Activated T-cell treated with anti-CD3 and anti-CD28 coated beads, Interleukin-2, amount 50 U/mL, for 72 hours (primary cell): ENCODE results near the gene CD36. TPM values are rescaled to one million over a fixed set of nuclear protein-coding genes. Genes with fewer than 3 reads are reported as not detected.

Experiments
- ATAC-seq, 2 donors: fragments of 150-1000 bp; cut with Tn5 transposase; replicated peaks in 1 of 2; 2 replicates each; pipeline ENCODE4 v1.10.0; 2021; ENCODE audit warnings: moderate library complexity in 2 of 2, mild to moderate bottlenecking in 1 of 2
- DNase-seq, 2 donors: peaks; one replicate each; pipeline ENCODE4 v3.0.0; 2021 to 2022; ENCODE audit warnings: mixed read lengths in 1 of 2
- H3K27ac Mint-ChIP-seq: one replicate; pipeline ENCODE4 v1.8.0; 2022; ENCODE audit warnings: mild to moderate bottlenecking, moderate library complexity, mixed read lengths
- H3K27me3 Mint-ChIP-seq: one replicate; pipeline ENCODE4 v1.8.0; 2022; ENCODE audit warnings: low read depth, mixed read lengths
- H3K36me3 Mint-ChIP-seq, 2 donors: one replicate each; pipeline ENCODE4 v1.8.0; 2022; ENCODE audit warnings: mixed read lengths in 2 of 2, mild to moderate bottlenecking in 1 of 2; ENCODE audit not compliant: insufficient read depth in 2 of 2
- H3K4me1 Mint-ChIP-seq: one replicate; pipeline ENCODE4 v1.8.0; 2022; ENCODE audit warnings: low read depth, mixed read lengths
- H3K4me3 Mint-ChIP-seq, 2 donors: one replicate each; pipeline ENCODE4 v1.8.0; 2022; ENCODE audit warnings: mild to moderate bottlenecking in 2 of 2, mixed read lengths in 2 of 2, moderate library complexity in 2 of 2
- H3K9me3 Mint-ChIP-seq, 2 donors: one replicate each; pipeline ENCODE4 v1.8.0; 2022; ENCODE audit warnings: mixed read lengths in 2 of 2
- total RNA-seq, 2 donors: library from RNA; stranded (reverse); gene quantifications; one replicate each; pipeline ENCODE4 v1.2.3, GENCODE V29; 2022

CD36 gene
- total RNA-seq, 2 donors from 2014 or later: 0.21 to 0.65 TPM

DNA sequence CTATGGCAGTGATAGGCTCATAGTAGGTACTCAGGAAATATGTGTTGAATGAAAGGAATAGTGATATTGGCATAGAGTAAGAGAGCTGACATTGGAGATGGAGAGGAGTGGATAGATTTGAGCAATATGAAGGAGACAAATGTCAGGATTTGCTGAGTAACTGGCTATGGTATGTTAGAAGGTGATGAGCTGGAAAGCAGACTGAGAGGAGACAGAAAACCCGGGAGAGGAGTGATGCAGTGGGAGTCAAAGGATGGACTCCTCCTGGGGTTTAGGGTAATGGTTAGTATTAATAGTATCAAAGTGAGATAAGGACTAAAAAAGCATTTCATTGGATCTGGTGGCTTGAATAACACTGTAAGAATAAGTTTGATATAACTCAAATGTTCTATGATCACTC lies 64.8 kb downstream of the CD36 start:
- Mint-ChIP-seq H3K27ac (no peak overlapping the region), H3K9me3 (no peaks in the 10 kb centered on the region), H3K4me1 (no peaks in the 10 kb centered on the region), H3K4me3 (no peak overlapping the region), H3K27me3 (peaks cover 5% of the 10 kb centered on the region), H3K36me3 (no peaks in the 10 kb centered on the region)
- DNase-seq (no peak), ATAC-seq (no peak)

DNA sequence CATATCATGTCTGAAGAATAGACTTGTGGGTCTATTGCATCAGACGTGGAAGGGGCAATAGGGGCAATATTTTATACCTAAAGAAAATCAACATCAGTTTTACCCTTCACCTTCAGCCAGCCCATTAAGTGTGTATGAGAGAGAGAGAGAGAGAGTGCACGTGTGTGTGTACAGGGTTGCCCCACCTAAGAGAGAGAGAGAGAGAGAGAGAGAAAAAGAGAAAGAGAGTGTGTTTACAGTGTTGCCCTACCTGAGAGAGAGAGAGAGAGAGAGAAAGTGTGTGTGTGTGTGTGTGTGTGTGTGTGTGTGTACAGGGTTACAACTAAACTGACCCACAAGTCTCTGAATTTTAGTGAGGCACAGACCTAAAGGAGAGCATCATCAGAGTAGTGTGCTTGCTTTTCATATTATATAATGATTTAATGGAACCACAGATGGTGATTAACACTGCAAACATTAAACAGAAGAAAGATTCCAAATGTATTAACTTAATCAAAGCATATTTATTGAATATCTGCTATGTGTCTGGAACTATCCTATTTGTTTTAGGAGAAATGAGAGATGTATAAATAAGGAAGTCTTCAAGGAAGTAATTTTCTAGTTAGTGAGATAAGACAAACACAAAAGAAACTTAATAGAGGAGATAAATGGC lies 66.8 kb downstream of the CD36 start:
- no peak overlapping the region for H3K27ac Mint-ChIP-seq
- H3K27me3 Mint-ChIP-seq: peaks cover 5% of the 10 kb centered on the region
- ATAC-seq (no peak), DNase-seq (no peak)
- no peak overlapping the region for H3K4me3 Mint-ChIP-seq
- no peaks in the 10 kb centered on the region for H3K4me1 Mint-ChIP-seq
- no peaks in the 10 kb centered on the region for H3K9me3 Mint-ChIP-seq
- no peaks in the 10 kb centered on the region for H3K36me3 Mint-ChIP-seq

DNA sequence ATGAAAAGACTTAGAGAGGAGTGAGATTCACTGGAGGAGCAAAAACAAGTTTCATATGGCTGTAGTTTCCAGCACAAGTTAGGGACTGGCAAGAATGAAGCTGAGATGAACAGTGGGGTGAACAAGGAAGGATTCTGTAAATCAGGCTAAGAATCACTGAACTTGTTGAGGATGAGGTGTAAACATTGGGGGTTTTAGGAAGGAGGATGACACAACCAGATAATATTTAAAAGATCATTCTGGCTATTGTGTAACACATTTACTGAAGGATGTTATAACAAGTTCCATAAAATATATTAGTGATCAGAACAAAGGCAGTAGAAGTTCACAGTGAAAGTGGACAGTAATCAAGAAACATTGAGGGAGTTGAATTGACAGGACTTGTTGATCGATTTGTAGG lies 68.9 kb downstream of the CD36 start:
- no peak overlapping the region for H3K27ac Mint-ChIP-seq

DNA sequence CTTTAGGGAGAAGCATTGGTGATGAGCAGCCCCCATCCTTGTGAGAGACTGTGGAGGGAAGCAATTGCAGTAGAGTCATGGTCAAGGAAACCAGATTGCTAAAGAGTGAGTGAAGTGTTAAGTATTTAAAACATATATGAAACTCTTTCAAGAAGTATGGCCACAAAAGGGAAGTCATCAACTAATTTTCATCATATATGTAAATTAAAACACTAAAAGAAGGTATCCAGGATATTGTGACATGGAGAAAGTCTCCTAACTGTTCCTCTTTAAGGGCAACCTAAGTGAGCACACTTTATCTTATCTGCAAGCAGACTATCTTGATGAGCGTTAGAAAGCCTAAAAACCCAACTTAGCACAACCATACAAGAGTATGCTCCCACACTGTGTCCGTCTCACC lies 69.7 kb downstream of the CD36 start:
- no peak overlapping the region for H3K27ac Mint-ChIP-seq
- peaks cover 2% of the 10 kb centered on the region for H3K27me3 Mint-ChIP-seq
- DNase-seq (no peak), ATAC-seq (no peak)
- H3K9me3 Mint-ChIP-seq: no peaks in the 10 kb centered on the region
- no peak overlapping the region for H3K4me3 Mint-ChIP-seq
- H3K36me3 Mint-ChIP-seq: no peaks in the 10 kb centered on the region
- no peaks in the 10 kb centered on the region for H3K4me1 Mint-ChIP-seq

More for the DNA sequence above, 68.9 kb downstream of the CD36 start:
- Mint-ChIP-seq H3K4me1 (no peaks in the 10 kb centered on the region), H3K27me3 (peaks cover 5% of the 10 kb centered on the region), H3K4me3 (no peak overlapping the region), H3K36me3 (no peaks in the 10 kb centered on the region), H3K9me3 (no peaks in the 10 kb centered on the region)
- ATAC-seq (no peak), DNase-seq (no peak)

DNA sequence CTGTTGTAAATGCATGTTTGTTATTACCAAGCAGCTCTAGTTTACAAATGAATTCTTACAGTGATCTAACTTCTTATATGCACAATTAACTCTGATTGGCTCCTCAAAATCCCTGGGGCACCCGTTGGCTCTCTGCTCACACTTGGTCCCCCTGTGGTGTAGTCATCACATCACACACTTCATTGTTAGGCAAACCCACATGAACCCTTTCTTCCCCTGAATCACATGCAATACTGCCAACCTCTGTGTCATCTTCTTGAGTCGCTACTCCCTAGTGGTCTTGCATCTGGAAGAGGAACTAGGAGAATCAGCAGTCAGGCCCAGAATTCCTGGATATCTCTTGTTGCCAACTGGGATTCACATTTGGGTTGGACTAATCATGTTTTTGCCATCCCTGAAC lies 73.1 kb downstream of the CD36 start:
- no peaks in the 10 kb centered on the region for H3K36me3 Mint-ChIP-seq
- no peak overlapping the region for H3K4me3 Mint-ChIP-seq
- no peak overlapping the region for H3K27ac Mint-ChIP-seq
- ATAC-seq (no peak), DNase-seq (no peak)
- H3K27me3 Mint-ChIP-seq: no peaks in the 10 kb centered on the region
- no peaks in the 10 kb centered on the region for H3K9me3 Mint-ChIP-seq
- H3K4me1 Mint-ChIP-seq: no peaks in the 10 kb centered on the region

DNA sequence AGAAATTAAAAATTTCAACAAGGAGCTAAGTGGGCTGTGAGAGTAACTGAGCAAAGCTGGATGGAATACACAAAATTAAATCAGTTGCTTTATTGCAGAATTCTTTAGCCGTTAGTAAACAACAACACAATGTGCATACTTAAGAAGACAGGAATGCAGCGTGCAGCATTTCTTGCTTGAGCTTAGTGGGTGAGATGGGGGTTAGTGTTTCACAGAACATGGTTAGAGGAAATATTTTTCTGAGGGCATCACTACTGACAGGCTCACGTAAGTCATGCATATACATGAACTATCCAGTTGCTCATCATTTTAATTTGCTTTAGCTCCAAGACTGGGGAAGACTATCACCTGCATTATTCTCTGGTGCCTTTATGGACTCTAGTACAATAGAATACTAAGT lies 80.8 kb downstream of the CD36 start:
- H3K9me3 Mint-ChIP-seq: no peaks in the 10 kb centered on the region
- ATAC-seq: no peak

DNA sequence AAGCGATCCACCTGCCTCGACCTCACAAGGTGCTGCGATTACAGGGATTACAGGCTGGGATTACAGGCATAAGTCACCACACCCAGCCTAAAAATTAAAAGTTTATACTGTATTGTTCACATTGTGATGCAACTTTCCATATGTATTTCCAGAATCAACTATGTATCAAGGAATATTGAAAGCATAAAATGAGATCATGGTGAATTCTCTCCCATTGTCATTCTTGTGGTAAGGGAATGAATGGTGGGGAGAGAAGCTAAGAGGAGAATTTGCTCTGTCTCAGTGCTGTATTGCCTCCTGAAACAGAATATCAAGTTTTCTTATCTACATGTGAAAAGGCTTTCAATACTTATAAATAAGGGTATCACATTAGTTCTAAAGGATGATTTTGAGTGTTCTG lies 81.7 kb downstream of the CD36 start:
- H3K36me3 Mint-ChIP-seq: no peaks in the 10 kb centered on the region
- ATAC-seq: no peak

More for the DNA sequence above, 80.8 kb downstream of the CD36 start:
- Mint-ChIP-seq H3K27ac (no peak overlapping the region), H3K4me3 (no peak overlapping the region), H3K27me3 (no peaks in the 10 kb centered on the region), H3K4me1 (no peaks in the 10 kb centered on the region), H3K36me3 (no peaks in the 10 kb centered on the region)
- DNase-seq: no peak

DNA sequence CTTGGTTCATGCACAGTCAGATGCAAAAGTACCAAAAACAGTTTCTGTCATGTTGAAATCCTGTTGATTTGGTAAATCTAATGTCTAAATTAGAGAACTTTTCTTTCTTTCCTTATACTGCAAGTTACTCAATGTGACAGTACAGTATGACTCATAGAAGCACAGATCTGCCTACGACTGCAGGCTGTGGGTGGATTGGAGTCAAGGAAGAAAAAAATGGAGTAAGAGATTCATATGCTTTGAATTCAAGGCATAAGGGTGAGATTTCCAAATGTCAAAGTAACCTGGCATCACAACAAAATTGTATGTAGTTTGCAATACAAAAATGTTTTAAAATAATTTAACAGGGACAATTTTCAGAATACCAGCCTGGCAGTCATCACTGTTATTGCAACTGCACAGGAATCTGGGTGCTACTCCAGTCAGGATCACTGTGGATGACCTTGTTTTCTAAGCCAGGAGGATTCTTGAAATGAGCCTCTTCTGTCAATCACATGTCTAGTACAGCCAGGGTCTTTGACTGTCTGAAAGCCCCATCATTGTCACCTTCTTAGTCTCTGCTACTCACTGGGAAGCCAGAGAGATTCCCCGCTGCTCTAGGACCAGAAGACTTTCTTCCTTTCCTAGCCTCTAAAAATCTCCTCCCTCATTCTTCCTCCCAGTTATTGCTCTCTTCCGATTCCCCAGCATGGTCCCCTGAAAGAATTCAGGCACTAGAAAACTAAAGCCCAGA lies 83.6 kb downstream of the CD36 start:
- Mint-ChIP-seq H3K27me3 (no peaks in the 10 kb centered on the region), H3K9me3 (no peaks in the 10 kb centered on the region), H3K4me3 (no peak overlapping the region), H3K27ac (no peak overlapping the region), H3K4me1 (no peaks in the 10 kb centered on the region), H3K36me3 (no peaks in the 10 kb centered on the region)
- no peak for ATAC-seq
- no peak for DNase-seq

More for the DNA sequence above, 81.7 kb downstream of the CD36 start:
- H3K9me3 Mint-ChIP-seq: no peaks in the 10 kb centered on the region
- no peak overlapping the region for H3K27ac Mint-ChIP-seq
- no peaks in the 10 kb centered on the region for H3K27me3 Mint-ChIP-seq
- no peak for DNase-seq
- H3K4me3 Mint-ChIP-seq: no peak overlapping the region
- H3K4me1 Mint-ChIP-seq: no peaks in the 10 kb centered on the region

DNA sequence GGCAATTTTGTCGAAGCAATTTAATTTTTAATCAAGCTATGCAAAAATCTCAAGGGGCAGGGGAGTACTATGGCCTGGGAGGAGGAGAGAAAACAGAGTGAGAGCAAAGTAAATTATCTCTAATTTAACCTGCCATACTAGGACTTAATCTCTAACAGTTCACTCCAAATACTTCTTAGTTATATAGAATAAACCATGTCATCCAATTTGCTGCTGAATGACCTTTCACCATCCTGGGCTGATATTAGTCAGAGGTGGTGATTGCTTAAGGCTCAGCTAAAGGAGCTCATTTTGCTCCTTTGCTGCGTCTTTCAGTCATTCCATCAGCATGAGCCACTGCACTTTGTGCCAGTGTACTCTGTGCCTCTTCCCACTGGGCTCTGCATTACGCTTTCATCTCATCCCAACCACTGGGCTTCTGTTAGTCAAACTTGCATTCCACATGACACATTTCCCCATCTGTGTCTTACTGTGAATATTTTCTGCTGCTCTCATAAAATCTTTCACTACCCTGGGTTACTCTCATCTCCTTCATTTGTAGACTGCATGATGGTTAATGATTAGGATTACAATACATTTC lies 84.3 kb downstream of the CD36 start:
- no peaks in the 10 kb centered on the region for H3K27me3 Mint-ChIP-seq
- no peak overlapping the region for H3K4me3 Mint-ChIP-seq
- H3K27ac Mint-ChIP-seq: no peak overlapping the region
- H3K36me3 Mint-ChIP-seq: no peaks in the 10 kb centered on the region
- no peaks in the 10 kb centered on the region for H3K9me3 Mint-ChIP-seq
- H3K4me1 Mint-ChIP-seq: no peaks in the 10 kb centered on the region
- no peak for DNase-seq
- no peak for ATAC-seq

DNA sequence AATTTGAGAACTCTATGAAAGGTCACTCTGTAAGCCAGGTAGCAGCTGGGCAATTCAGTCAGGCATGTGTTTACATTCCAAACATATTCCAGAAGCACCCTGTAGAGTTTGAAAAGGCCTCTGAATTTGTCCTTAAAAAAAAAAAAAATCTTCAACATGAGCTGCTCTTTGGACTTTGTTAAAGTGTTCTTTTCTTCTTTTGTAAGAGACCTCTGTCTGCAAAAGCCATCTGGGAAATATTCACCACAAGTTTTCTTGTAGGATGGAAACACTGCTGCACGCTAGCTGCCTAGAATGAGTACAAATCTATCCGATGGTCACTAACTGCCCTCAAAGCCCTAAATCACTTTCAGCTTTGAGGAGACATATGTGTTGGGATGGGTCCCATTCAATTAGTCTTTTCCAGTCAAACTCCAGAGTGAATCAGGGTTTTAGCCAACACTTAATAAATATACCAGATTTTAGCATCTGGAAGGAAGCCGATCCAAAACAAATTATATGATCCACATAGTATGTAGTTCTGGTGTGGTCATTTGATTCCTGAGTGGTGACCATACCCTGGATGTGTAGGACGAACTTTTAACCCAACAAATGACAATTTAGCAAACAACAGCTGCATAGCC lies 85.9 kb downstream of the CD36 start:
- no peaks in the 10 kb centered on the region for H3K27me3 Mint-ChIP-seq
- DNase-seq: no peak
- H3K4me3 Mint-ChIP-seq: no peak overlapping the region
- no peaks in the 10 kb centered on the region for H3K4me1 Mint-ChIP-seq
- ATAC-seq: no peak
- no peak overlapping the region for H3K27ac Mint-ChIP-seq
- H3K9me3 Mint-ChIP-seq: no peaks in the 10 kb centered on the region
- H3K36me3 Mint-ChIP-seq: no peaks in the 10 kb centered on the region

DNA sequence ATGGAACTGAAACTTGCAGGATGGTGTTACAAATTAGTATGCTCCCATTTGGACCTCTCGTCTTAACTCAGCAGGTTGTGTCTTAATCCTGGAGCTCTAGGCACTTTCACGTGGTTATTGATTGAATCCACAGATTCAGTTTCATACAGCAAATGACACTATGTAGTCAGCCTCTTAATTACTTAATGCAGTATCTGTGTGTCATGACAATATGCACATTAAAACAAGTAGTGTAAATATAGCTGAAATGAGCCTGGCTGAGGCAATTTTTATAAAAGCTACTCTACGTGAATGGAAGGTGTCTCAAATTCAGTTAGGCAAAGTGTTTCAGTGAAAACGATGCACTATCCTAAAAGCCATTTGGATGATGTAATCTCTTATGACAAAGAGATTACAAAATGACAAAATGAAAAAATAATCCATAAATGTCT lies 86.8 kb downstream of the CD36 start:
- no peak for ATAC-seq

More for the DNA sequence above, 86.8 kb downstream of the CD36 start:
- H3K36me3 Mint-ChIP-seq: no peaks in the 10 kb centered on the region
- H3K27ac Mint-ChIP-seq: no peak overlapping the region
- no peak for DNase-seq
- no peaks in the 10 kb centered on the region for H3K4me1 Mint-ChIP-seq
- no peak overlapping the region for H3K4me3 Mint-ChIP-seq
- H3K27me3 Mint-ChIP-seq: no peaks in the 10 kb centered on the region
- no peaks in the 10 kb centered on the region for H3K9me3 Mint-ChIP-seq
